Panc1 (cell line): Measurements from ENCODE around the gene USP6NL. TPM values are rescaled to one million over a fixed set of nuclear protein-coding genes. Genes with fewer than 3 reads are reported as not detected.

Experiments
- ATAC-seq: fragments of 200-7000 bp; cut with Tn5 transposase; 2 replicates; pipeline ENCODE4 v1.9.1; 2020; ENCODE audit warnings: mild to moderate bottlenecking, moderate library complexity
- BruUV-seq: library from RNA; stranded (reverse); fragments of 400-500 nt; replicated peaks from 2 replicates; lab custom pipeline; 2021; lab: Mats Ljungman, UMichigan
- CTCF ChIA-PET: fragments of 300-600 bp; sonication (Branson Sonifier 250); formaldehyde crosslinking; loops from one replicate; lab custom pipeline; 2022; ENCODE audit warnings: antibody characterized with exemption; lab: Charles Lee
- POLR2A ChIA-PET: fragments of 300-600 bp; sonication (Branson Sonifier 250); formaldehyde crosslinking; loops from one replicate; lab custom pipeline; 2022; ENCODE audit warnings: antibody characterized with exemption; lab: Charles Lee
- DNase-seq: peaks from one replicate; pipeline ENCODE4 v3.0.0-alpha.2; 2010; ENCODE audit warnings: low read depth, low spot score
- H3K27ac ChIP-seq: 2 replicates; pipeline ENCODE4 v1.5.1; 2011; ENCODE audit warnings: mild to moderate bottlenecking, low read length, inconsistent platforms
- H3K27me3 ChIP-seq: fragments of 200-500 bp; sonication (Bioruptor generic); 2 replicates; pipeline ENCODE4 v1.6.0; 2014; ENCODE audit warnings: low read length, inconsistent platforms; ENCODE audit not compliant: control insufficient read depth, insufficient read depth
- H3K36me3 ChIP-seq: fragments of 200-500 bp; sonication (Bioruptor generic); 2 replicates; pipeline ENCODE4 v1.5.1; 2014; ENCODE audit warnings: inconsistent platforms, mild to moderate bottlenecking, low read length, moderate library complexity; ENCODE audit not compliant: control insufficient read depth, insufficient read depth
- H3K4me1 ChIP-seq: 2 replicates; pipeline ENCODE4 v1.5.1; 2011; ENCODE audit warnings: inconsistent platforms, mild to moderate bottlenecking, low read length, moderate library complexity; ENCODE audit not compliant: control insufficient read depth, insufficient read depth
- H3K4me3 ChIP-seq, 2 experiments: 2 replicates each; pipeline ENCODE4 v1.5.1; 2011 to 2012; ENCODE audit warnings: low read depth in 2 of 2, low read length in 2 of 2, mild to moderate bottlenecking in 2 of 2, inconsistent platforms in 1 of 2, moderate library complexity in 1 of 2
- H3K9me3 ChIP-seq: fragments of 200-500 bp; sonication (Bioruptor generic); 2 replicates; pipeline ENCODE4 v1.5.1; 2014; ENCODE audit warnings: low read depth, mild to moderate bottlenecking, inconsistent platforms, low read length, moderate library complexity; ENCODE audit not compliant: control insufficient read depth, insufficient read depth
- CTCF ChIP-seq: fragments of 450-650 bp; IDR thresholded peaks from 2 replicates; pipeline ENCODE4 v1.5.1; 2017; ENCODE audit warnings: mild to moderate bottlenecking
- POLR2AphosphoS5 ChIP-seq: IDR thresholded peaks from 2 replicates; pipeline ENCODE4 v1.6.1; 2012; ENCODE audit warnings: mild to moderate bottlenecking, low read depth, low read length, moderate library complexity
- REST ChIP-seq, 2 experiments: IDR thresholded peaks; 2 replicates each; pipeline ENCODE4 v1.6.1; 2011 to 2012; ENCODE audit warnings: low read depth in 2 of 2, control low read depth in 1 of 2, low read length in 1 of 2, mild to moderate bottlenecking in 1 of 2, moderate library complexity in 1 of 2; ENCODE audit not compliant: insufficient read depth in 1 of 2
- SIN3A ChIP-seq: IDR thresholded peaks from 2 replicates; pipeline ENCODE4 v1.6.1; 2012; ENCODE audit warnings: low read depth, mild to moderate bottlenecking, low read length, moderate library complexity, borderline replicate concordance; ENCODE audit not compliant: insufficient read depth
- TCF7L2 ChIP-seq: IDR thresholded peaks from 2 replicates; pipeline ENCODE4 v1.6.1; 2011; ENCODE audit warnings: mild to moderate bottlenecking, low read depth, low read length, inconsistent platforms
- in situ Hi-C: cut with HindIII; loops from 2 replicates; pipeline ENCODE4 v1.10.0; 2016; ENCODE audit warnings: low sequenced_read_pairs, low pct_unique_long_range_greater_than_20kb
- intact Hi-C: fragments of 100-400 bp; cut with micrococcal nuclease; formaldehyde crosslinking; loops from one replicate; pipeline ENCODE4 v1.10.0; 2022; ENCODE audit not compliant: unreplicated experiment
- total RNA-seq: library from RNA; stranded (reverse); gene quantifications from one replicate; pipeline ENCODE4 v1.2.1, GENCODE V29; 2021; ENCODE audit not compliant: unreplicated experiment

Gene USP6NL
- total RNA-seq, 1 experiment from 2014 or later, result 13.9 TPM

GRCh38 chr10:11448190-11448544 is 163.3 kb downstream of the USP6NL start:
- intact Hi-C loops, result no loop called here
- no peak for DNase-seq
- Histone ChIP-seq H3K27ac (no peak overlapping the region), H3K27me3 (no peaks in the 10 kb centered on the region; the same call in 1 of the 2 replicates), H3K4me1 (no peaks in the 10 kb centered on the region), H3K36me3 (no peaks in the 10 kb centered on the region), H3K9me3 (no peaks in the 10 kb centered on the region), H3K4me3 (no peak overlapping the region)
- CTCF ChIA-PET, result no interaction called here
- POLR2A ChIA-PET, result no interaction called here
- ATAC-seq, result no peak
- no peak for TF ChIP-seq POLR2AphosphoS5
- no peak for TF ChIP-seq TCF7L2
- no peak for TF ChIP-seq SIN3A
- no peak for TF ChIP-seq REST (IDR thresholded peaks at IDR 0.05; ENCODE audit: insufficient read depth in 1 of 2, low read depth in 2 of 2, low read length in 1 of 2)
- TF ChIP-seq CTCF, result no peak
- in situ Hi-C loops, result no loop called here
- BruUV-seq, result no TSS peak

GRCh38 chr10:11447586-11447985 is 163.9 kb downstream of the USP6NL start:
- in situ Hi-C loops (no loop called here), intact Hi-C loops (no loop called here)
- no peak overlapping the region for H3K4me3 ChIP-seq
- ChIA-PET POLR2A (no interaction called here), CTCF (no interaction called here)
- no peak overlapping the region for H3K27ac ChIP-seq
- no peak for DNase-seq
- no TSS peak for BruUV-seq
- no peaks in the 10 kb centered on the region for H3K36me3 ChIP-seq
- no peaks in the 10 kb centered on the region; the same call in 1 of the 2 replicates for H3K27me3 ChIP-seq
- TF ChIP-seq CTCF (no peak), SIN3A (no peak), REST (IDR thresholded peaks at IDR 0.05; ENCODE audit: insufficient read depth in 1 of 2, low read depth in 2 of 2, low read length in 1 of 2) (no peak), TCF7L2 (no peak), POLR2AphosphoS5 (no peak)
- ATAC-seq, result no peak
- no peaks in the 10 kb centered on the region for H3K9me3 ChIP-seq
- H3K4me1 ChIP-seq, result no peaks in the 10 kb centered on the region
